Right atrium auricular region (tissue), 2 donors: ENCODE data around the gene RAB31. TPM values are rescaled to one million over a fixed set of nuclear protein-coding genes. Genes with fewer than 3 reads are reported as not detected.
"Not testable (repeated sequence)": the region's sequence is repeated elsewhere in the genome, so short reads cannot be mapped to it uniquely, and the experiment has no call there.

Experiments used
- DNase-seq: peaks from one replicate; pipeline ENCODE4 v3.0.0-alpha.2; 2019; ENCODE audit warnings: low spot score
- H3K27ac ChIP-seq, 2 donors: fragments of 200-600 bp; sonication (generic); 1 replicate in 1 of 2; 2 replicates in 1 of 2; pipeline ENCODE4 v1.5.1; 2016 to 2019
- H3K27me3 ChIP-seq, 2 donors: fragments of 200-600 bp; sonication (generic); one replicate each; pipeline versions ENCODE4 v1.5.1 to v1.6.0; 2017 to 2019
- H3K36me3 ChIP-seq: fragments of 200-600 bp; sonication (generic); one replicate; pipeline ENCODE4 v1.5.1; 2016
- H3K4me1 ChIP-seq, 2 donors: fragments of 200-600 bp; sonication (generic); one replicate each; pipeline versions ENCODE4 v1.5.1 to v1.6.0; 2017 to 2019
- H3K4me3 ChIP-seq, 2 donors: fragments of 200-600 bp; sonication (generic); 1 replicate in 1 of 2; 2 replicates in 1 of 2; pipeline ENCODE4 v1.5.1; 2017 to 2019; ENCODE audit warnings: mild to moderate bottlenecking in 1 of 2, moderate library complexity in 1 of 2
- H3K9me3 ChIP-seq, 2 donors: fragments of 200-600 bp; sonication (generic); one replicate each; pipeline ENCODE4 v1.5.1; 2019
- CTCF ChIP-seq, 2 donors: fragments of 200-600 bp; sonication (generic); IDR thresholded peaks; one replicate each; pipeline ENCODE4 v1.5.1; 2019; ENCODE audit warnings: antibody characterized with exemption in 2 of 2
- total RNA-seq, 2 donors: library from RNA; depleted of rRNA; stranded (reverse); fragments of >200 nt; gene quantifications; one replicate each; pipeline ENCODE4 v1.1.0, GENCODE V29; 2016

Gene RAB31
- total RNA-seq, 2 donors from 2014 or later, result 9.9 to 29.2 TPM

- Histone ChIP-seq H3K27me3 (no peaks in the 10 kb centered on the region), H3K36me3 (no peaks in the 10 kb centered on the region), H3K27ac (no peak overlapping the region), H3K9me3 (no peaks in the 10 kb centered on the region), H3K4me3 (no peak overlapping the region), H3K4me1 (no peaks in the 10 kb centered on the region)
- TF ChIP-seq CTCF (IDR thresholded peaks at IDR 0.05), result no peak
- DNase-seq, result no peak
Observed at GRCh38 chr18:9890957-9891356, 182.9 kb downstream of the RAB31 start.

GRCh38 chr18:9891515-9891914 lies 183.4 kb downstream of the RAB31 start:
- not testable (repeated sequence) for H3K27ac ChIP-seq, H3K9me3 ChIP-seq, H3K36me3 ChIP-seq, DNase-seq, H3K4me3 ChIP-seq, H3K4me1 ChIP-seq, H3K27me3 ChIP-seq

GRCh38 chr18:9894454-9895068 lies 186.5 kb downstream of the RAB31 start:
- no peak for TF ChIP-seq CTCF (IDR thresholded peaks at IDR 0.05)

GRCh38 chr18:9897129-9897528 lies 189.0 kb downstream of the RAB31 start:
- no peaks in the 10 kb centered on the region for H3K36me3 ChIP-seq
- H3K27me3 ChIP-seq, result no peaks in the 10 kb centered on the region
- no peak overlapping the region for H3K4me3 ChIP-seq
- no peak for DNase-seq
- TF ChIP-seq CTCF (IDR thresholded peaks at IDR 0.05), result no peak
- no peaks in the 10 kb centered on the region for H3K4me1 ChIP-seq
- no peaks in the 10 kb centered on the region for H3K9me3 ChIP-seq
- no peak overlapping the region for H3K27ac ChIP-seq

More at GRCh38 chr18:9894454-9895068, 186.5 kb downstream of the RAB31 start:
- Histone ChIP-seq H3K27ac (no peak overlapping the region), H3K4me1 (no peaks in the 10 kb centered on the region), H3K4me3 (no peak overlapping the region), H3K36me3 (no peaks in the 10 kb centered on the region), H3K9me3 (no peaks in the 10 kb centered on the region), H3K27me3 (no peaks in the 10 kb centered on the region)
- no peak for DNase-seq

- DNase-seq, H3K4me1 ChIP-seq, H3K27me3 ChIP-seq, H3K9me3 ChIP-seq, H3K27ac ChIP-seq, H3K4me3 ChIP-seq, H3K36me3 ChIP-seq: not testable (repeated sequence)
Observed at GRCh38 chr18:9897787-9898291, 189.7 kb downstream of the RAB31 start.

GRCh38 chr18:9898792-9899549 lies 190.9 kb downstream of the RAB31 start:
- no peaks in the 10 kb centered on the region for H3K27me3 ChIP-seq
- H3K9me3 ChIP-seq, result no peaks in the 10 kb centered on the region
- no peak overlapping the region for H3K4me3 ChIP-seq
- no peak overlapping the region for H3K27ac ChIP-seq
- H3K36me3 ChIP-seq, result no peaks in the 10 kb centered on the region
- TF ChIP-seq CTCF (IDR thresholded peaks at IDR 0.05), result no peak
- no peaks in the 10 kb centered on the region for H3K4me1 ChIP-seq
- no peak for DNase-seq

GRCh38 chr18:9899550-9899930 lies 191.4 kb downstream of the RAB31 start:
- H3K4me3 ChIP-seq, H3K9me3 ChIP-seq, H3K4me1 ChIP-seq, H3K27me3 ChIP-seq, H3K27ac ChIP-seq, H3K36me3 ChIP-seq, DNase-seq: not testable (repeated sequence)
